Measurements from ENCODE around the gene DQX1. TPM values are rescaled to one million over a fixed set of nuclear protein-coding genes. Genes with fewer than 3 reads are reported as not detected.

DQX1 gene
- polyA plus RNA-seq, 1 donor (not counting 4 experiments of a cell fraction or from before 2014, with no cell fraction given) = 5.9 TPM

- H3K4me2 ChIP-seq (ENCODE audit: control insufficient read depth, extremely low read depth, insufficient read depth, low read depth, low read length) = no peak overlapping the region
- no peak overlapping the region for H2AFZ ChIP-seq (ENCODE audit: control insufficient read depth, low read length)
- no peaks in the 10 kb centered on the region for H3K36me3 ChIP-seq (ENCODE audit: control insufficient read depth in 2 of 2, extremely low read depth in 1 of 2, insufficient read depth in 2 of 2, low read length in 2 of 2)
- H3K9me3 ChIP-seq (ENCODE audit: control insufficient read depth, low read depth, low read length) = no peaks in the 10 kb centered on the region
- H3K27ac ChIP-seq (ENCODE audit: control insufficient read depth, insufficient read depth, low read length) = no peak overlapping the region
- H3K9ac ChIP-seq (ENCODE audit: control insufficient read depth, extremely low read depth, insufficient read depth, low read length) = no peak overlapping the region
- peaks cover 12% of the 10 kb centered on the region for H3K4me1 ChIP-seq (ENCODE audit: control insufficient read depth, extremely low read depth, insufficient read depth, low read length)
- DNase-seq (ENCODE audit: low read depth, low spot score) (no peak), FAIRE-seq (no peak)
- TF ChIP-seq EZH2 (IDR thresholded peaks at IDR 0.05; ENCODE audit: low read length) = no peak
- TF ChIP-seq, protein P1, sequence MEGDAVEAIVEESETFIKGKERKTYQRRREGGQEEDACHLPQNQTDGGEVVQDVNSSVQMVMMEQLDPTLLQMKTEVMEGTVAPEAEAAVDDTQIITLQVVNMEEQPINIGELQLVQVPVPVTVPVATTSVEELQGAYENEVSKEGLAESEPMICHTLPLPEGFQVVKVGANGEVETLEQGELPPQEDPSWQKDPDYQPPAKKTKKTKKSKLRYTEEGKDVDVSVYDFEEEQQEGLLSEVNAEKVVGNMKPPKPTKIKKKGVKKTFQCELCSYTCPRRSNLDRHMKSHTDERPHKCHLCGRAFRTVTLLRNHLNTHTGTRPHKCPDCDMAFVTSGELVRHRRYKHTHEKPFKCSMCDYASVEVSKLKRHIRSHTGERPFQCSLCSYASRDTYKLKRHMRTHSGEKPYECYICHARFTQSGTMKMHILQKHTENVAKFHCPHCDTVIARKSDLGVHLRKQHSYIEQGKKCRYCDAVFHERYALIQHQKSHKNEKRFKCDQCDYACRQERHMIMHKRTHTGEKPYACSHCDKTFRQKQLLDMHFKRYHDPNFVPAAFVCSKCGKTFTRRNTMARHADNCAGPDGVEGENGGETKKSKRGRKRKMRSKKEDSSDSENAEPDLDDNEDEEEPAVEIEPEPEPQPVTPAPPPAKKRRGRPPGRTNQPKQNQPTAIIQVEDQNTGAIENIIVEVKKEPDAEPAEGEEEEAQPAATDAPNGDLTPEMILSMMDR (optimal IDR thresholded peaks at IDR 0.05 in 1 of 3, IDR thresholded peaks at IDR 0.05 in 1 of 3, conservative IDR thresholded peaks at IDR 0.05 in 1 of 3; ENCODE audit: extremely low read depth in 1 of 3, insufficient read depth in 2 of 3, low read length in 3 of 3) = no peak
- dilution Hi-C loops (cut with MboI; ENCODE audit: extremely low pct_ligation_motif_present, low sequenced_read_pairs) = no loop called here
- no peak overlapping the region for H3K4me3 ChIP-seq (ENCODE audit: control insufficient read depth in 2 of 3, extremely low read depth in 1 of 3, insufficient read depth in 2 of 3, low read depth in 1 of 3, low read length in 3 of 3)
- peaks cover 4% of the 10 kb centered on the region for H3K9me1 ChIP-seq (ENCODE audit: control insufficient read depth, extremely low read depth, insufficient read depth, low read length)
- no peaks in the 10 kb centered on the region for H4K20me1 ChIP-seq (ENCODE audit: control insufficient read depth, extremely low read depth, insufficient read depth, low read length)
- no peaks in the 10 kb centered on the region for H3K27me3 ChIP-seq (ENCODE audit: control insufficient read depth, extremely low read depth, insufficient read depth, low read length)
- H3K79me2 ChIP-seq (ENCODE audit: control insufficient read depth, insufficient read depth, low read length) = no peaks in the 10 kb centered on the region
These were observed 14.3 kb upstream of the DQX1 start for GRCh38 chr2:74540291-74540690.

- H3K9me1 ChIP-seq (ENCODE audit: control insufficient read depth, extremely low read depth, insufficient read depth, low read length) = peaks cover 4% of the 10 kb centered on the region
- no peak overlapping the region for H3K4me2 ChIP-seq (ENCODE audit: control insufficient read depth, extremely low read depth, insufficient read depth, low read depth, low read length)
- H4K20me1 ChIP-seq (ENCODE audit: control insufficient read depth, extremely low read depth, insufficient read depth, low read length) = no peaks in the 10 kb centered on the region
- peaks cover 12% of the 10 kb centered on the region for H3K4me1 ChIP-seq (ENCODE audit: control insufficient read depth, extremely low read depth, insufficient read depth, low read length)
- H3K36me3 ChIP-seq (ENCODE audit: control insufficient read depth in 2 of 2, extremely low read depth in 1 of 2, insufficient read depth in 2 of 2, low read length in 2 of 2) = no peaks in the 10 kb centered on the region
- dilution Hi-C loops (cut with MboI; ENCODE audit: extremely low pct_ligation_motif_present, low sequenced_read_pairs) = no loop called here
- no peaks in the 10 kb centered on the region for H3K27me3 ChIP-seq (ENCODE audit: control insufficient read depth, extremely low read depth, insufficient read depth, low read length)
- H3K79me2 ChIP-seq (ENCODE audit: control insufficient read depth, insufficient read depth, low read length) = no peaks in the 10 kb centered on the region
- H3K4me3 ChIP-seq (ENCODE audit: control insufficient read depth in 2 of 3, extremely low read depth in 1 of 3, insufficient read depth in 2 of 3, low read depth in 1 of 3, low read length in 3 of 3) = no peak overlapping the region
- H3K9me3 ChIP-seq (ENCODE audit: control insufficient read depth, low read depth, low read length) = no peaks in the 10 kb centered on the region
- H3K27ac ChIP-seq (ENCODE audit: control insufficient read depth, insufficient read depth, low read length) = no peak overlapping the region
- no peak overlapping the region for H3K9ac ChIP-seq (ENCODE audit: control insufficient read depth, extremely low read depth, insufficient read depth, low read length)
- FAIRE-seq = no peak
- no peak overlapping the region for H2AFZ ChIP-seq (ENCODE audit: control insufficient read depth, low read length)
- no peak for DNase-seq (ENCODE audit: low read depth, low spot score)
- TF ChIP-seq EZH2 (IDR thresholded peaks at IDR 0.05; ENCODE audit: low read length) = no peak
- TF ChIP-seq, protein P1 (optimal IDR thresholded peaks at IDR 0.05 in 1 of 3, IDR thresholded peaks at IDR 0.05 in 1 of 3, conservative IDR thresholded peaks at IDR 0.05 in 1 of 3; ENCODE audit: extremely low read depth in 1 of 3, insufficient read depth in 2 of 3, low read length in 3 of 3) = no peak
These were observed 12.9 kb upstream of the DQX1 start for GRCh38 chr2:74538881-74539339.

All from keratinocyte (primary cell).